GM21367 (cell line): ENCODE data around the gene BMP2.

Experiments
- ATAC-seq: cut with Tn5 transposase; IDR thresholded peaks from one replicate; pipeline ENCODE4 v1.9.1; 2021; ENCODE audit not compliant: unreplicated experiment

BMP2 gene

GRCh38 chr20:6767126-6767535, 355 bp upstream of the BMP2 start:
- ATAC-seq = no peak

GRCh38 chr20:6768228-6769140, 998 bp downstream of the BMP2 start:
- no peak for ATAC-seq

GRCh38 chr20:6769903-6770785, 2.7 kb downstream of the BMP2 start:
- ATAC-seq = no peak

GRCh38 chr20:6770786-6771100, 3.3 kb downstream of the BMP2 start:
- no peak for ATAC-seq

- no peak for ATAC-seq
These were observed 13.1 kb downstream of the BMP2 start for GRCh38 chr20:6780433-6781190.

GRCh38 chr20:6783752-6784151, 16.3 kb downstream of the BMP2 start:
- no peak for ATAC-seq

GRCh38 chr20:6784210-6784631, 16.7 kb downstream of the BMP2 start:
- ATAC-seq = no peak

GRCh38 chr20:6784767-6785166, 17.3 kb downstream of the BMP2 start:
- no peak for ATAC-seq

GRCh38 chr20:6786548-6786947, 19.1 kb downstream of the BMP2 start:
- ATAC-seq = no peak

GRCh38 chr20:6792789-6793188, 25.3 kb downstream of the BMP2 start:
- ATAC-seq = no peak

- no peak for ATAC-seq
These were observed 34.7 kb downstream of the BMP2 start for GRCh38 chr20:6802227-6802626.

GRCh38 chr20:6806275-6806674, 38.8 kb downstream of the BMP2 start:
- ATAC-seq = no peak

GRCh38 chr20:6811262-6812035, 44.0 kb downstream of the BMP2 start:
- no peak for ATAC-seq

GRCh38 chr20:6812530-6812929, 45.0 kb downstream of the BMP2 start:
- no peak for ATAC-seq

- ATAC-seq = no peak
These were observed 47.5 kb downstream of the BMP2 start for GRCh38 chr20:6814945-6815344.

GRCh38 chr20:6818033-6818808, 50.7 kb downstream of the BMP2 start:
- no peak for ATAC-seq

GRCh38 chr20:6819599-6819998, 52.1 kb downstream of the BMP2 start:
- no peak for ATAC-seq

- ATAC-seq = no peak
These were observed 56.9 kb downstream of the BMP2 start for GRCh38 chr20:6824401-6824800.

- ATAC-seq = no peak
These were observed 60.0 kb downstream of the BMP2 start for GRCh38 chr20:6827472-6827871.
